HG03039 (cell line): ENCODE measurements around the gene KANK3.
"Not testable (repeated sequence)": the region's sequence is repeated elsewhere in the genome, so short reads cannot be mapped to it uniquely, and the experiment has no call there.

Source experiments
- ATAC-seq: cut with Tn5 transposase; IDR thresholded peaks from one replicate; pipeline ENCODE4 v1.9.1; 2021; ENCODE audit warnings: mild to moderate bottlenecking, moderate library complexity; ENCODE audit not compliant: unreplicated experiment

Gene KANK3

DNA sequence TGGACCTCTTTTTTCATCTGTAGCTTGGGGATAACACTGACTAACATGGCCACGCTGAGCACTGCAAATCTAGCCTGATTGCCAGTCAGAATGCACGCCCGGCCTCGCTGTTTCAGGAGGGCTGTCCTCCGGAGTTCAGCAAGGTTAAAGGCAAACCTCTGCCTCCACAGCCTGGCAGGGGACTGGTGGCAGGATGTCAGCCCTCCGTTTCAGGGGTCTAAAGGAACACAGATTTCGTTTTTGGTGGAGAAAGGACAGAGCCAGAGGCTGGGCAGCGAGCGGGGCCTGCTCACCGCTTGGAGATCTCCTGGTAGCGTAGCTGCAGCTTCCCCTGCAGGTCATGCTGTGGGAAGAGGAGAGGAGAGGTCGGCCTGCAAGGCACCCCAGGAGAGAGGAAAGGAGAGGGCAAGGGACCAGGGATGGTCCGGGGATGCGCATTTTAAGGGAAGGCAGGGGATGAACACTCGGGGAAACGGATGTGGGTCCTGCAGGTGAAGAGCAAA, 22.4 kb downstream of the KANK3 start:
- peak; percentile 11 for ATAC-seq

DNA sequence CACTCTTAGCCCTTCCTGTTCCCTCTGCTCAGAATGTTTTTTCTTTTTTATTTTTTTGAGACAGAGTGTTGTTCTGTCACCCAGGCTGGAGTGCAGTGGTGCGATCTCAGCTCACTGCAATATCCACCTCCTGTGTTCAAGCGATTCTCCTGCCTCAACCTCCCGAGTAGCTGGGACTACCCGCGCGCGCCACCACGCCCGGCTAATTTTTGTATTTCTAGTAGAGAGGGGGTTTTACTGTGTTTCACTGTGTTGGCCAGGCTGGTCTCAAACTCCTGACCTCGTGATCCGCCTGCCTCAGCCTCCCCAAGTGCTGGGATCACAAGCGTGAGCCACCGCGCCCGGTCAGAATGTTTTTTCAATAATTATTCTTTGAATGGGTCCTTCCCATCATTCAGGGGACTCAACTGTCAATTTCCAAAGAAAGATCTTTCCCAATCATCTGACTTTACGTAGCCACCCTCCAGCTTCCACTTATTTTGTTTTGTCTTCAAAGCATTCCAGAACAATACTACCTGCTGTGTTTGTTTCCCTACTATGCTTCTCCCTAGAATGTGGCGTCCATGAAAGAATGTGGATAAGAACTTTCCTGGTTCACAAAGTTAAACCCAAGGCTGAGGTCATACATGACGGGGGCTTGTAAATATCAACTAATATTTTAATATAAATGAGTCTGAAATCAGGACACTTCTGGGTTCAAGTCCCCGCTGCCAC, 23.1 kb downstream of the KANK3 start:
- no peak for ATAC-seq

DNA sequence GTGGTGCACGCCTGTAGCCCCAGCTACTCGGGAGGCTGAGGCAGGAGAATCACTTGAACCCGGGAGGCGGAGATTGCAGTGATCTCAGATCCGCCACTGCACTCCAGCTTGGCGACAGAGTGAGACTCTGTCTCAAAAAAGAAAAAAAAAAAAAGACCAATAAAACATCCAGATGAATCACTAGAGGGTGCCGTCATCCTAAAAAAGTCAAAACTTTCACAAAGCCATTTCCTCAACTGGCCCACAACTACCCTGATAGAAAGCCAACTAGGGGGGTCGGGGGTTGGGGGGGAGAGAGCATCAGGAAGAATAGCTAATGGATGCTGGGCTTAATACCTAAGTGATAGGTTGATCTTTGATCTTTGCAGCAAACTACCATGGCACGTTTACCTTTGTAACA, 24.2 kb downstream of the KANK3 start:
- not testable (repeated sequence) for ATAC-seq

GRCh38 chr19:8316351-8317125, 26.5 kb downstream of the KANK3 start:
- ATAC-seq = no peak

- ATAC-seq = not testable (repeated sequence)
These were observed 28.0 kb downstream of the KANK3 start for GRCh38 chr19:8314981-8315640.

- no peak for ATAC-seq
These were observed 31.4 kb downstream of the KANK3 start for GRCh38 chr19:8311461-8312260.

DNA sequence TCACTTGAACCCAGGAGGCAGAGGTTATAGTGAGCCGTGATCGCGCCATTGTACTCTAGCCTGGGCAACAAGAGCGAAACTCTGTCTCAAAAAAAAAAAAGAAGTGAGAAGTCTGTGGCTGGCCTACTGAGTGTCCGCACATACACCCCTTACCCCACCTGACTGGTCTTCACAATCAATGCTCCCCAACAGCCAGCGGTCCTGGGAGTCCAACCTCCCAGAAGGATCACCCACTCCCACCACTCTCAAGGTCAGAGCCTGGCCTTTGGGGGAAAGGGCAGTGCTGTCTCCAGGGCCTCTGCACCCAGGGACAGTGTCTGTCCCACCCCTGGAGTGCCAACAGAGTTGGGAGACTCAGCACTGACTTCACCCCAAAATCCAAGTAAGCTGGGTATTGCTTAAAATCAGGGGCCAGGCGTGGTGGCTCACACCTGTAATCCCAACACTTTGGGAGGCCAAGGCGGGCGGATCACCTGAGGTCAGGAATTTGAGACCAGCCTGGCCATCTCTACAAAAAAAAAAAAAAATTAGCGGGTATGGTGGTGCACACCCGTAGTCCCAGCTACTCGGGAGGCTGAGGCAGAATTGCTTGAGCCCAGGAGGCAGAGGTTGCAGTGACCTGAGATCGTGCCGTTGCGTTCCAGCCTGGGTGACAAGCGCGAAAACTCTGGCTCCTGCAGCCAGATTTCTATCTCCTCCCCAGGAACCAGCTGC, 32.6 kb downstream of the KANK3 start:
- no peak for ATAC-seq

- ATAC-seq = no peak
These were observed 34.2 kb downstream of the KANK3 start for GRCh38 chr19:8308891-8309291.

GRCh38 chr19:8307965-8308866, 34.8 kb downstream of the KANK3 start, which contains the start of gene CD320:
Gene CD320, minus strand, starts transcription at chr19:8308358. Its CDS starts 68 bp downstream, at chr19:8308290.
- peak; percentile 66 for ATAC-seq

GRCh38 chr19:8307400-8307964, 35.6 kb downstream of the KANK3 start:
- no peak for ATAC-seq

- ATAC-seq = no peak
These were observed 36.6 kb downstream of the KANK3 start for GRCh38 chr19:8306235-8307054.

DNA sequence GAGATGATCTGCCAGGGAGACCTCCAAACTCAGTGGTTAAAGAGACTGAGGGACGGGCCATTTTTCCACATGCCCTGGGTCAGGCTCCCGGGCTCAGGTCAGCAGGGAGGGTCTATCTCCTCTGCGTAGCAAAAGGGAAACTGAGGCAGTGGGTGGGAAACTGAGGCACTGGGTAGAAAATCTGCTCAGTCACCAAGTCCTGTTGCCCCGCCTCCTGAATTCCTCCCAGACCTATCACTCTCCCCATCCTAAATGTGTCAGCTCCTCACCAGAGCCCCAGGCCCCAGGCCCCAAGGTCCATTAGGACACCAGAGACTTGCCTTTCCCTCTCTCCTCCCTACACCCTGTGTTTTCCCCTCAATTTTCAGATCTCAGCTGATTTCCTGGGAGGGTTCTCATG, 37.3 kb downstream of the KANK3 start:
- no peak for ATAC-seq

- no peak for ATAC-seq
These were observed 38.0 kb downstream of the KANK3 start for GRCh38 chr19:8304841-8305621.

- no peak for ATAC-seq
These were observed 40.3 kb downstream of the KANK3 start for GRCh38 chr19:8302734-8303133.

- no peak for ATAC-seq
These were observed 40.7 kb downstream of the KANK3 start for GRCh38 chr19:8302357-8302691.

- not testable (repeated sequence) for ATAC-seq
These were observed 51.7 kb downstream of the KANK3 start for GRCh38 chr19:8291337-8291736.

- not testable (repeated sequence) for ATAC-seq
These were observed 66.6 kb downstream of the KANK3 start for GRCh38 chr19:8276508-8276907.
